MM.1S (cell line): ENCODE measurements around the gene ANKDD1A.

Experiments used
- CTCF ChIP-seq: fragments of 300-600 bp; sonication (generic); IDR thresholded peaks from 2 replicates; pipeline ENCODE4 v1.5.1; 2016; ENCODE audit warnings: antibody characterized with exemption, low read length, mixed read lengths
- EZH2 ChIP-seq: fragments of 300-600 bp; sonication (generic); optimal IDR thresholded peaks from 2 replicates; pipeline ENCODE3; 2017; ENCODE audit warnings: low read depth, mild to moderate bottlenecking, antibody characterized with exemption, low read length, mixed read lengths
- EZH2phosphoT487 ChIP-seq: fragments of 300-600 bp; sonication (generic); IDR thresholded peaks from 2 replicates; pipeline ENCODE4 v1.6.1; 2018; ENCODE audit warnings: antibody characterized with exemption, low read length

GRCh38 chr15:64960153-64960552 lies 48.5 kb downstream of the ANKDD1A start:
- TF ChIP-seq CTCF = no peak
- TF ChIP-seq EZH2phosphoT487 = no peak
- TF ChIP-seq EZH2 = no peak
